ENCODE results near the gene DIAPH1. TPM values are rescaled to one million over a fixed set of nuclear protein-coding genes. Genes with fewer than 3 reads are reported as not detected.

Gene DIAPH1
- total RNA-seq, 4 donors from 2014 or later = 35.2 to 62.3 (median 53.4) TPM

DNA sequence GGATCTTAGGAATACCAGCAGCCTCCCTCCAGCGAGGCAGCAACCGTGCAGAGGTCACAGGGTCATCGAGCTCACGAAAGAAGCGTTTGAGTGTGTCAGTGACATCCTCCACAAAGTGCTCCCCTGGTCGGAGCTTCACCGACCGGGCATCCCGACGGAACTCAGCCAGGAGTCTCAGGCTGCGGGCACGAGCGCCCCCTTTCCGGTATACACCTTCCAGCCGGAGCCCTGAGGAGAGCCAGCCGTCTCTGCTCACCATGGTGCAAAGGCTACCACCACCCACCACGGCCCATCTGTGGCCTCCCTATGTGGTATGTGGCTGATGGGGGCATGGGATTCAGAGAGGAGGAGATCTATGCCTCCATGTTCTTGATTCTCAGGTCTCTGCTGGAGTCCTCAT is 43.2 kb upstream of the DIAPH1 start:
- peaks cover 0 to 31% of the 10 kb centered on the region in 2 donors for H3K36me3 ChIP-seq
- TF ChIP-seq EP300 (IDR thresholded peaks at IDR 0.05) (no peak), POLR2AphosphoS5 (IDR thresholded peaks at IDR 0.05) (no peak), POLR2A (IDR thresholded peaks at IDR 0.05) (no peak)
- TF ChIP-seq, protein P1, sequence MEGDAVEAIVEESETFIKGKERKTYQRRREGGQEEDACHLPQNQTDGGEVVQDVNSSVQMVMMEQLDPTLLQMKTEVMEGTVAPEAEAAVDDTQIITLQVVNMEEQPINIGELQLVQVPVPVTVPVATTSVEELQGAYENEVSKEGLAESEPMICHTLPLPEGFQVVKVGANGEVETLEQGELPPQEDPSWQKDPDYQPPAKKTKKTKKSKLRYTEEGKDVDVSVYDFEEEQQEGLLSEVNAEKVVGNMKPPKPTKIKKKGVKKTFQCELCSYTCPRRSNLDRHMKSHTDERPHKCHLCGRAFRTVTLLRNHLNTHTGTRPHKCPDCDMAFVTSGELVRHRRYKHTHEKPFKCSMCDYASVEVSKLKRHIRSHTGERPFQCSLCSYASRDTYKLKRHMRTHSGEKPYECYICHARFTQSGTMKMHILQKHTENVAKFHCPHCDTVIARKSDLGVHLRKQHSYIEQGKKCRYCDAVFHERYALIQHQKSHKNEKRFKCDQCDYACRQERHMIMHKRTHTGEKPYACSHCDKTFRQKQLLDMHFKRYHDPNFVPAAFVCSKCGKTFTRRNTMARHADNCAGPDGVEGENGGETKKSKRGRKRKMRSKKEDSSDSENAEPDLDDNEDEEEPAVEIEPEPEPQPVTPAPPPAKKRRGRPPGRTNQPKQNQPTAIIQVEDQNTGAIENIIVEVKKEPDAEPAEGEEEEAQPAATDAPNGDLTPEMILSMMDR (IDR thresholded peaks at IDR 0.05) = no peak

DNA sequence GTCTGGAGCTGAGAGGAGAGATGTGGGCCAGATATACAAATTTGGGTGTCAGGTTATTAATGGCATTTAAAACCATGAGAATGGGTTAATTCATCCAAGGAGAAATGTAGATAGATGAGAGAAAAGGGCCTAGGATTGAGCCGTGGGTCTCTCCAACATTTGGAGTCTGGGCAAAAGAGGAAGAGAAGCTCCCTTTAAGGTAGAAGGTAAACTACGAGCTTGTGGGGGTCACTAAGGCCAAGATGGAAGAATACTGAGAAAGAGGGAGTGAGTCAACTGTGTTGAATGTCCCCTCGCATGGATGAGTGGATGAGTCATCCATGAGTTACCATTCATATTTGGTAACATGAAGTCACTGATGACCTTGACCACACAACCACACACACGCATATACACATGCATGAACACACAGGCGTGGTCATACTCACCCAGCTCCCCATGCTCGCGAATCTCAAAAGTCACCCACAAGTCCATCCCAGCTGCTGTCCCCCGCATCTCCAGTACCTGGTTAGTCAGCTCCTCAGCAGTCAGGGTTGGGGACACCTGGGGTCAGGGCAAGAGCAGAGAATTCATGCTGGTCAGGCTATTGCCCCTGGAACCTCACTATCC is 39.2 kb upstream of the DIAPH1 start:
- Histone ChIP-seq H3K27me3 (no peaks in the 10 kb centered on the region), H3K4me3 (no peak overlapping the region), H3K36me3 (peaks cover 0 to 48% of the 10 kb centered on the region in 2 donors), H3K27ac (no peak overlapping the region), H3K4me1 (no peaks in the 10 kb centered on the region), H3K9me3 (no peaks in the 10 kb centered on the region)
- ATAC-seq = no peak
- 88 to 97% methylated on average over 4 to 8 of the region's 8 CpGs for WGBS, 2 donors (ENCODE audit: low coverage in 1 of 2)
- TF ChIP-seq, protein P1 (IDR thresholded peaks at IDR 0.05) = no peak
- TF ChIP-seq EP300 (IDR thresholded peaks at IDR 0.05) (no peak), POLR2AphosphoS5 (IDR thresholded peaks at IDR 0.05) (no peak)

More for the DNA sequence above, 43.2 kb upstream of the DIAPH1 start:
- H3K4me1 ChIP-seq = peaks cover 0 to 7% (median 0%) of the 10 kb centered on the region in 3 donors
- no peaks in the 10 kb centered on the region for H3K27me3 ChIP-seq
- no peak overlapping the region for H3K27ac ChIP-seq
- whole genome bisulfite sequencing, 2 donors (ENCODE audit: low coverage in 1 of 2) = 85% methylated on average over 2 of the region's 17 CpGs; no CpG with 5 or more reads in 1 of the 2 donors
- H3K4me3 ChIP-seq = no peak overlapping the region
- H3K9me3 ChIP-seq = no peaks in the 10 kb centered on the region
- ATAC-seq = no peak

DNA sequence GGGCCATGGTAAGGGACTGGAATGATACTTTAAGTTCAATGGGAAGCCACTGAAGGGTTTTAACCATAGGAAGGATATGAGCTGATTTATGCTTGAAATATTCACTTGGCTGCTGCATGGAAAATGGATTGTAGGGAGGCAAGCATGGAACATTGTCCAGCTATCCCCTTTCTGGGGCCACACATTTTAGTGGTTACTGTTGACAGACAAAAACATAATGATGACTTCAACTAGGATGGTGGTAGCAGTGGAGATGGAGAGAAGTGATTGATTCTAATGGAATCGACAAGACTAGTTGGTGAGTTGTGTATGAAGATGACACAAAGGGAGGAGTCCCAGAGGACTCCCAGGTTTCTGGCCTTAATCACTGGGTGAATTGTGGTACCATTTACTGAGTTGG is 38.6 kb upstream of the DIAPH1 start:
- Histone ChIP-seq H3K4me1 (no peaks in the 10 kb centered on the region), H3K36me3 (peaks cover 0 to 48% of the 10 kb centered on the region in 2 donors), H3K4me3 (no peak overlapping the region), H3K9me3 (no peaks in the 10 kb centered on the region), H3K27ac (no peak overlapping the region), H3K27me3 (no peaks in the 10 kb centered on the region)
- no peak for TF ChIP-seq EP300 (IDR thresholded peaks at IDR 0.05)
- no peak for TF ChIP-seq POLR2A (IDR thresholded peaks at IDR 0.05)
- TF ChIP-seq POLR2AphosphoS5 (IDR thresholded peaks at IDR 0.05) = no peak
- TF ChIP-seq, protein P1 (IDR thresholded peaks at IDR 0.05) = no peak
- ATAC-seq = no peak
- 95 to 100% methylated on average over 1 of the region's 1 CpG for WGBS, 2 donors (ENCODE audit: low coverage in 1 of 2)

DNA sequence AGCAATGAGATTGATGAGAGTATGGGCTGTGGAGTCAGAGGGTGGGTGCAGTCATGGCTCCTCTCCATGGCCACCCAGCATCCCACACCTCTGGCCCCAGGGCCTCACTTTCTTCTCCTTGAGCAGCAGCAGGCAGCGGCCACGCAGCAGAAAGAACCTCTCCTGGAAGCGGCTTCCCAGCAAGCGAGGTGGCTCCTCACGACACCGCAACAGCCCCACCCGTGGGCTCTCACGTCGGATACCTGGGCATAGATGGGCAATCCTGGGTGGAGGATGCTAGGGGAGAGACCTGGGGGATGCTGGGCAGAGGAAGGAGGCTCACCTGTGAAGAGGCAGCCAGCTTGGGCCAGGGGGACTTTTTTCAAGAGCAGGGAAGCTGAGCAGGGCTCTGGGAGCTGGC is 37.6 kb upstream of the DIAPH1 start:
- Histone ChIP-seq H3K9me3 (no peaks in the 10 kb centered on the region), H3K27me3 (no peaks in the 10 kb centered on the region), H3K4me1 (peaks cover 0 to 6% (median 0%) of the 10 kb centered on the region in 3 donors), H3K27ac (no peak overlapping the region), H3K4me3 (no peak overlapping the region), H3K36me3 (peaks cover 0 to 43% of the 10 kb centered on the region in 2 donors)
- 100% methylated on average over 1 of the region's 9 CpGs for WGBS, 2 donors (ENCODE audit: low coverage in 1 of 2)
- no peak for ATAC-seq
- TF ChIP-seq POLR2AphosphoS5 (IDR thresholded peaks at IDR 0.05) (no peak), POLR2A (IDR thresholded peaks at IDR 0.05) (no peak), EP300 (IDR thresholded peaks at IDR 0.05) (no peak)
- TF ChIP-seq, protein P1 (IDR thresholded peaks at IDR 0.05) = no peak

DNA sequence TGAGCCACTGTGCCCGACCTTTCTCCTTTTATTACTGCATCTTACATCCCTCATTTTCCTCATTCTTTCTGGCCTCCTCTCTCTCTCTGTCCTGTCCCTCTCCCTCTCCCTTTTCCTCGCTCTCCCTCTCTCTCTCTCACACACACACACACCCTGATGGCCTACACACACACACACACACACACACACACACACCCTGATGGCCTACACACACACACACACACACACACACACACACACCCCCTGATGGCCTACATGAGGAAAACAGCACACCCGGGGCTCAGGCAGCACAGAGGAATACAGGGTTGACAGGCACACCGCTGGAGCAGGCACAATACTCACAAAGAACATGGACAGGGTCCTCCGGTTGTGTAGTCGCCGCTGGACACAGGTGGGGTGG is 36.2 kb upstream of the DIAPH1 start:
- no peak overlapping the region for H3K4me3 ChIP-seq
- no peaks in the 10 kb centered on the region for H3K9me3 ChIP-seq
- peaks cover 0 to 43% of the 10 kb centered on the region in 2 donors for H3K36me3 ChIP-seq
- WGBS, 2 donors (ENCODE audit: low coverage in 1 of 2) = 88 to 94% methylated on average over 2 of the region's 7 CpGs
- H3K27me3 ChIP-seq = no peaks in the 10 kb centered on the region
- TF ChIP-seq POLR2A (IDR thresholded peaks at IDR 0.05) (no peak), POLR2AphosphoS5 (IDR thresholded peaks at IDR 0.05) (no peak), EP300 (IDR thresholded peaks at IDR 0.05) (no peak)
- TF ChIP-seq, protein P1 (IDR thresholded peaks at IDR 0.05) = no peak
- ATAC-seq = no peak
- no peak overlapping the region for H3K27ac ChIP-seq
- peaks cover 0 to 17% (median 9%) of the 10 kb centered on the region in 3 donors for H3K4me1 ChIP-seq

All from gastroesophageal sphincter (tissue), 4 donors.